Right atrium auricular region (tissue), 2 donors: ENCODE measurements around the gene PAXX. TPM values are rescaled to one million over a fixed set of nuclear protein-coding genes. Genes with fewer than 3 reads are reported as not detected.
A peak's percentile ranks its signal among the peaks of the same experiment; 100 is the strongest.
"Not testable (repeated sequence)": the region's sequence is repeated elsewhere in the genome, so short reads cannot be mapped to it uniquely, and the experiment has no call there.

Experiments used
- DNase-seq: peaks from one replicate; pipeline ENCODE4 v3.0.0-alpha.2; 2019; ENCODE audit warnings: low spot score
- H3K27ac ChIP-seq, 2 donors: fragments of 200-600 bp; sonication (generic); 1 replicate in 1 of 2; 2 replicates in 1 of 2; pipeline ENCODE4 v1.5.1; 2016 to 2019
- H3K27me3 ChIP-seq, 2 donors: fragments of 200-600 bp; sonication (generic); one replicate each; pipeline versions ENCODE4 v1.5.1 to v1.6.0; 2017 to 2019
- H3K36me3 ChIP-seq: fragments of 200-600 bp; sonication (generic); one replicate; pipeline ENCODE4 v1.5.1; 2016
- H3K4me1 ChIP-seq, 2 donors: fragments of 200-600 bp; sonication (generic); one replicate each; pipeline versions ENCODE4 v1.5.1 to v1.6.0; 2017 to 2019
- H3K4me3 ChIP-seq, 2 donors: fragments of 200-600 bp; sonication (generic); 1 replicate in 1 of 2; 2 replicates in 1 of 2; pipeline ENCODE4 v1.5.1; 2017 to 2019; ENCODE audit warnings: mild to moderate bottlenecking in 1 of 2, moderate library complexity in 1 of 2
- H3K9me3 ChIP-seq, 2 donors: fragments of 200-600 bp; sonication (generic); one replicate each; pipeline ENCODE4 v1.5.1; 2019
- CTCF ChIP-seq, 2 donors: fragments of 200-600 bp; sonication (generic); IDR thresholded peaks; one replicate each; pipeline ENCODE4 v1.5.1; 2019; ENCODE audit warnings: antibody characterized with exemption in 2 of 2
- total RNA-seq, 2 donors: library from RNA; depleted of rRNA; stranded (reverse); fragments of >200 nt; gene quantifications; one replicate each; pipeline ENCODE4 v1.1.0, GENCODE V29; 2016

The PAXX gene
- total RNA-seq, 2 donors from 2014 or later = 27.4 to 37.5 TPM

GRCh38 chr9:137004285-137004684 is 12.1 kb downstream of the PAXX start:
- H3K36me3 ChIP-seq, DNase-seq, H3K4me1 ChIP-seq, H3K27ac ChIP-seq, H3K9me3 ChIP-seq, H3K27me3 ChIP-seq, H3K4me3 ChIP-seq: not testable (repeated sequence)
- peak in 1 of 2 donors; percentile 52 for TF ChIP-seq CTCF (IDR thresholded peaks at IDR 0.05)

GRCh38 chr9:137006116-137007003 is 14.1 kb downstream of the PAXX start:
- Histone ChIP-seq H3K27ac (no peak overlapping the region), H3K9me3 (no peaks in the 10 kb centered on the region), H3K4me3 (no peak overlapping the region), H3K27me3 (no peaks in the 10 kb centered on the region), H3K36me3 (peaks cover 21% of the 10 kb centered on the region), H3K4me1 (no peaks in the 10 kb centered on the region)
- no peak for TF ChIP-seq CTCF (IDR thresholded peaks at IDR 0.05)
- no peak for DNase-seq

- Histone ChIP-seq H3K4me3 (no peak overlapping the region), H3K27ac (no peak overlapping the region)
These were observed 15.0 kb downstream of the PAXX start for GRCh38 chr9:137007108-137007815.

GRCh38 chr9:137007816-137008270 is 15.6 kb downstream of the PAXX start:
- Histone ChIP-seq H3K4me1 (no peaks in the 10 kb centered on the region), H3K4me3 (no peak overlapping the region), H3K27me3 (no peaks in the 10 kb centered on the region), H3K36me3 (peaks cover 33% of the 10 kb centered on the region), H3K27ac (no peak overlapping the region), H3K9me3 (no peaks in the 10 kb centered on the region)
- no peak for TF ChIP-seq CTCF (IDR thresholded peaks at IDR 0.05)
- no peak for DNase-seq

More at GRCh38 chr9:137007108-137007815, 15.0 kb downstream of the PAXX start:
- no peak for DNase-seq
- Histone ChIP-seq H3K9me3 (no peaks in the 10 kb centered on the region), H3K4me1 (no peaks in the 10 kb centered on the region), H3K27me3 (no peaks in the 10 kb centered on the region), H3K36me3 (peaks cover 30% of the 10 kb centered on the region)
- no peak for TF ChIP-seq CTCF (IDR thresholded peaks at IDR 0.05)

GRCh38 chr9:137008312-137008711 is 16.1 kb downstream of the PAXX start:
- Histone ChIP-seq H3K27me3 (no peaks in the 10 kb centered on the region), H3K36me3 (peaks cover 33% of the 10 kb centered on the region), H3K27ac (no peak overlapping the region), H3K4me3 (no peak overlapping the region), H3K9me3 (no peaks in the 10 kb centered on the region), H3K4me1 (no peaks in the 10 kb centered on the region)
- DNase-seq = no peak
- no peak for TF ChIP-seq CTCF (IDR thresholded peaks at IDR 0.05)
